ENCODE measurements around the gene CMKLR1.

- TF ChIP-seq, protein P1, sequence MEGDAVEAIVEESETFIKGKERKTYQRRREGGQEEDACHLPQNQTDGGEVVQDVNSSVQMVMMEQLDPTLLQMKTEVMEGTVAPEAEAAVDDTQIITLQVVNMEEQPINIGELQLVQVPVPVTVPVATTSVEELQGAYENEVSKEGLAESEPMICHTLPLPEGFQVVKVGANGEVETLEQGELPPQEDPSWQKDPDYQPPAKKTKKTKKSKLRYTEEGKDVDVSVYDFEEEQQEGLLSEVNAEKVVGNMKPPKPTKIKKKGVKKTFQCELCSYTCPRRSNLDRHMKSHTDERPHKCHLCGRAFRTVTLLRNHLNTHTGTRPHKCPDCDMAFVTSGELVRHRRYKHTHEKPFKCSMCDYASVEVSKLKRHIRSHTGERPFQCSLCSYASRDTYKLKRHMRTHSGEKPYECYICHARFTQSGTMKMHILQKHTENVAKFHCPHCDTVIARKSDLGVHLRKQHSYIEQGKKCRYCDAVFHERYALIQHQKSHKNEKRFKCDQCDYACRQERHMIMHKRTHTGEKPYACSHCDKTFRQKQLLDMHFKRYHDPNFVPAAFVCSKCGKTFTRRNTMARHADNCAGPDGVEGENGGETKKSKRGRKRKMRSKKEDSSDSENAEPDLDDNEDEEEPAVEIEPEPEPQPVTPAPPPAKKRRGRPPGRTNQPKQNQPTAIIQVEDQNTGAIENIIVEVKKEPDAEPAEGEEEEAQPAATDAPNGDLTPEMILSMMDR (IDR thresholded peaks at IDR 0.05), result no peak
- no peak for TF ChIP-seq EZH2 (IDR thresholded peaks at IDR 0.05; ENCODE audit: borderline replicate concordance, insufficient read depth, low read depth, low read length, poor library complexity, severe bottlenecking)
These were observed 78.1 kb downstream of the CMKLR1 start for GRCh38 chr12:108260969-108261368.

Measured in B cell (primary cell).